ENCODE results near the gene TAPT1. TPM values are rescaled to one million over a fixed set of nuclear protein-coding genes. Genes with fewer than 3 reads are reported as not detected.

Gene TAPT1
- total RNA-seq, 1 donor from 2014 or later = 11.8 TPM

DNA sequence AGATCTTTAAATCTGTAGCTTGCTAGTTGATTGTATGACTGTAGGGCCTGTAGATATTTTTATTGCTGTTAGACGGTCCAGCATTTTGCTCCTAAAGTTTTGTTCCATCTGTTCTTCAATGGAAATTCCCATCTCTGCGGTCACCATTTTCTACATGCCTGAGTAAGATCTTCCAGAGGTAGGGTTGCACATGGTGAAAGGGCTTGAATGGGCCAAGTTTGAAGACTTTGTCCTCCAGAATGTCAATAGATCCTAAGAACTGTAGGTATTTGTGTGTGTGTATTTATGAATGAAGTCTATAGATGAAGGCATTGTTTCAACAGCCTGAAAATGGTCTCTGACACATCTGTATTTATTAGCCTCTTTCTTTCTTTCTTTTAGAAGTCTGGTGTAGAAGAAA, 22.3 kb upstream of the TAPT1 start:
- no peak for DNase-seq (ENCODE audit: low read depth in 2 of 2)

GRCh38 chr4:16245241-16245640, 19.0 kb upstream of the TAPT1 start:
- no peak for DNase-seq (ENCODE audit: low read depth in 2 of 2)

GRCh38 chr4:16243285-16243684, 17.0 kb upstream of the TAPT1 start:
- no peak for DNase-seq (ENCODE audit: low read depth in 2 of 2)

DNA sequence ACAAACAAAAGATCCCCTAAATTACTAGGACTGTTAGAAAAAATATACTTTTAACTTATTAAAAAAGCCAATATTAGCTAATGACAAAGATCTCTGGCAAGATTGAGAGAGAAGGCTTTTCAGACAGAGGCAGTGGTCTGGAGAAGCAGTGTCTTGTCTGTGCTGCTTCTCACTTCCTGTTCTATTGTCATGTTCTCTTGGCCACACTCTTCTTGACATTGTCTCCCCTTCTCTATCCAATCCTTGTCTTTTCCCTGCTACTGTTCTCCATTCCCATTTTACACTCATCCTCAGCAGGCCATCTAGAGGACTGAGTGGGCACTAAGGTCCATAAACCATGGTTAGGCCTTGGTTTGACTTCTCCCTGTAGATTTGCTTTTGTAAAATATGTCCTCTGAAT, 14.0 kb upstream of the TAPT1 start:
- DNase-seq (ENCODE audit: low read depth in 2 of 2) = no peak

DNA sequence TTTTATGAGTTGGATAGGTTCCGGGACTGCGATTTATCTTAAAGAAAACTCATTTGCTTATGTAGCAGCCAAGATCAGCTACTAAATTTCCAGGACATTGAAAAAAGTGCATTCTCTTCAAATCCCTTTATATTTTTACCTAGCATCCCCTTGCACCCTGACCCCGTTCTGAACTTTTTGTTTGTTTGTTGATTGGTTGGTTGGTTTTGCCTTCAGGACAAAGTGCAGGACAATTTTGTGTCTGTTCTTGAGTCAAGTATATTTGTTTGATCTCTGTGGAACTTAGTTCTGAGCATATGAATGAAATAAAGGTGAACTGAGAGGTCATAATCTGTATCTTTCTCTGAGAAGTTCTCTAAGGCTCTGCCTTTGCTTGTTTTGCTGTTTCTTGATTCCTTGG, 12.8 kb upstream of the TAPT1 start:
- no peak for DNase-seq (ENCODE audit: low read depth in 2 of 2)

GRCh38 chr4:16238327-16238726, 12.1 kb upstream of the TAPT1 start:
- no peak for DNase-seq (ENCODE audit: low read depth in 2 of 2)

- no peak for DNase-seq (ENCODE audit: low read depth in 2 of 2)
These were observed 11.4 kb upstream of the TAPT1 start for GRCh38 chr4:16237715-16238114.

- DNase-seq (ENCODE audit: low read depth in 2 of 2) = no peak
These were observed 10.2 kb upstream of the TAPT1 start for GRCh38 chr4:16236402-16237023.

- no peak for DNase-seq (ENCODE audit: low read depth in 2 of 2)
These were observed 8.9 kb upstream of the TAPT1 start for GRCh38 chr4:16235209-16235608.

DNA sequence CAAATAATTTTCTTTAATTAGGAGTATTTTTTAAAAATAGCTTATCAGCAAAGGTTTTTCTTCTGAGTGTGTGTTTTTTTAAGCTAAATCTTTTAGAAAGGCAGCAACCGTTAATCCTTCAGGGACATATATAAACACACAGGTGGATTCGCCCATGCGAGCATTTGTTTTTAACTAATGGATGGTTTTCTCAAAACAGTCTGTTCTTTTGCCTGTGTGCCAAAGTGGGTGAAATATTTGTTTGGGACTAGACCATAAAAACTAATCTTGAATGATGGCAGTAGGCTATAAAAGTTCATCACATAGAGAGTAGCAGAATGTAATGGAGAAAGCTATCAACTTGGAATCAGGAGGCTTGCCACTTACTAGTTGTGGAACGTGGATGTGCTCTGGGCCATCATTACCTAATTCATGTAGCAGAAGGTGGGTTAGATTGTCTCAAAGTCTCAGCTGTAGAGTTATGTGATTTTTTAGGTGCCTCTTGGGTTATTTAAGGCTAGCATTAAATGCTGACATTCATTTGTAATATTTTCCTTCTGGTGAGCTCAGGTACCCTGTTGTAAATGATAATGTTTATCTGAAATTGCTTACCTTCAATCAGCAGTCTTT, 7.4 kb upstream of the TAPT1 start:
- DNase-seq (ENCODE audit: low read depth in 2 of 2) = no peak

GRCh38 chr4:16231570-16232245, 5.4 kb upstream of the TAPT1 start:
- DNase-seq (ENCODE audit: low read depth in 2 of 2) = peak in 1 of 2 donors; percentile 8

GRCh38 chr4:16230308-16230707, 4.0 kb upstream of the TAPT1 start:
- DNase-seq (ENCODE audit: low read depth in 2 of 2) = no peak

DNA sequence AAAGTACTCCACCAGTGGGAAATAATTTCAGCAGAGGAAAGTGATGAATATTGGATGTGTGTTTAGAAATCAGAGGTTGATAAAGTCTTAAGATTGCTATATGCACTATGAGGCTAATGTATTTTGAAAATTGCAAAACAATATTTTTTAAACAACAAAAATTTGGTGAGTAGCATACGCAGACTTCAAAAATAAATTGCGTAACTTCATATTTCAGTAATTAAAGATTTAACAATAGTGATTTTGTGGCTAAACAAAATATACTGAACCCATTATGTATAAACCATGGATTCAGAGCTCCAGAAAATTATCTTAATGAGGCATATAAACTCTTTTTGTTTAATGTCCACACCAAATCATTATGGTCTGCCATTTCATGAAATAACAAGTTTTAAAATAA, 3.3 kb upstream of the TAPT1 start:
- DNase-seq (ENCODE audit: low read depth in 2 of 2) = no peak

DNA sequence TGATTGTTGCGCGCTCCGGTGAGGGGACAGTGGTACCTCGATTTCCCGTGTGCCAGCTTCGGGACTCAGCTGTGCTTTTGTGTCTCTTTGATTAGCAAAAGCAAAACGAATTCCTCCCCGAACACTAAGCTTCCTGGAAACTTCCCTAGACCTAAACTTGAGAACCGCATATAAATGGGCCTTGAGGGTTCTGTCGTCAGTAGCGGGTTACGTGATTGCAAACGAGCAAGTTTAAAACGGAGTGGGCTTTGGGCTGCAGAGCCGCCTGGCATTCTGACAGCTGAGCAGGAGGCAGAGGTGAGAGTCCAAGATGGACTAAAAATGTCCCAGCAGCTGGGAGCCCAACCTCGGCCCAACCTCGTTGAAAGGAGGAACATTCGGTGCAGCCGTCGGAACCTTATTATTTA, 1.2 kb upstream of the TAPT1 start:
- peak in 1 of 2 donors; percentile 21 for DNase-seq (ENCODE audit: low read depth in 2 of 2)

GRCh38 chr4:16226816-16227461, 668 bp upstream of the TAPT1 start:
- DNase-seq (ENCODE audit: low read depth in 2 of 2) = peak in 1 of 2 donors; percentile 48

- peak in 1 of 2 donors; percentile 34 for DNase-seq (ENCODE audit: low read depth in 2 of 2)
These were observed 956 bp downstream of the TAPT1 start for GRCh38 chr4:16225167-16225862.

DNA sequence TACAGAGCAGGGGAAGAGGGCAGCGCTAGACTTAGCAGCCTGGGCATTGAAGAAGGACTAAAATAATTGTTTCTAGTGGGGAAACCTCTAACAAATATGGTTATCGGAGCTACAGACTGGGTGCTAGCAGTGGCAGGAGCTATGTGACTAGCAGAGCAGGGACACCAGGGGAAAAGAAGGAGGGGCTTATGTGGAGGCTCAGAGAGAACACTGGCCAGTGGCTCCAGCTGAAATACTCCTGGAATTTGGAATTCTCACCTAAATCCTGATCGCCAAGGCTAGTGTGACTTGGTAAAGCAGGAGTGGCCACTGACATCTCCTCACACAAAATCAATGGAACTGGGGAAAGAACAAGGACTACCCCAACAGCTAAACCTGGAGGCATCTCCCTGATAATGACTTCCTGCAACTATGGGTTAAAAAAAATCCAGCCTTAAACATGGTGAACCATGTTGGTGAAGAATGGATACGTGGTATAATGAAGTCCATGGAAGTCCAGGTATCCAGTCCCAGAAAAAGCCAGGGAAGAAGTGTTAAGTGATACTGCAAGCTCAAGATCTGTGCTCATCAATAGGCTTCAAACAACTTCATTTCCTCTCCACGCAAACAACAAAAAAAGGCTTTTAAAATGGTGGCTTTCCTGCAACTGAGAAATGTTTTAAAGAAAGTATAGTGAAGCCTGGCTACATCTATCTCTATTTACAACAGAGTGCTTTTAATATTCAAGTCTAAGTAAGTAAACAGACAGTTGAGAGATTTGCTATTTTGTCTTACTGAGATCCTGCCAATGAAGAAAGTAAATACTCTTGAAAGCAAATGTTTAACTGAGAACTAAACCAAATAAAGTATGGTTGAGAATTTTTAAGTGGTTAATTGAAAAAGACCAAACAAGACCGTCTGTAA, 1.8 kb downstream of the TAPT1 start:
- no peak for DNase-seq (ENCODE audit: low read depth in 2 of 2)

- DNase-seq (ENCODE audit: low read depth in 2 of 2) = no peak
These were observed 3.2 kb downstream of the TAPT1 start for GRCh38 chr4:16222957-16223527.

DNA sequence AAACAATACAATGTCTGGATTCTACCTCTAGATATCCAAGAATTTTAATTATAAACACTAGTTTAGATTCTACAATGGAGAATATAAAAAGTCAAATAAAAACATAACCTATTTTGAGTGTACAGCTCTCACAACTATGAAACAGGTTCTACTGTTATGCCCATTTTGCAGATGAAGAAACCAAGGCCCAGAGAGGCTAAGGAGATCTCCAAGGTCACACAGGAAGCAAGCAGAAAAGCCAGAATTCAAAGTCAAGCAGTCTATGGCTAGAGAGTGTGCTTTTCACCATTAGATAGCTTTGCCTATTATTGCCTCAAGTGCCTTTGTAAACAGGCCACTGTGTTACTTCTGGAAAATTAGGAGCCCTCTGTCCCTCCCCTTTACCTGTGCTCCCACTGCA, 7.3 kb downstream of the TAPT1 start:
- DNase-seq (ENCODE audit: low read depth in 2 of 2) = no peak

DNA sequence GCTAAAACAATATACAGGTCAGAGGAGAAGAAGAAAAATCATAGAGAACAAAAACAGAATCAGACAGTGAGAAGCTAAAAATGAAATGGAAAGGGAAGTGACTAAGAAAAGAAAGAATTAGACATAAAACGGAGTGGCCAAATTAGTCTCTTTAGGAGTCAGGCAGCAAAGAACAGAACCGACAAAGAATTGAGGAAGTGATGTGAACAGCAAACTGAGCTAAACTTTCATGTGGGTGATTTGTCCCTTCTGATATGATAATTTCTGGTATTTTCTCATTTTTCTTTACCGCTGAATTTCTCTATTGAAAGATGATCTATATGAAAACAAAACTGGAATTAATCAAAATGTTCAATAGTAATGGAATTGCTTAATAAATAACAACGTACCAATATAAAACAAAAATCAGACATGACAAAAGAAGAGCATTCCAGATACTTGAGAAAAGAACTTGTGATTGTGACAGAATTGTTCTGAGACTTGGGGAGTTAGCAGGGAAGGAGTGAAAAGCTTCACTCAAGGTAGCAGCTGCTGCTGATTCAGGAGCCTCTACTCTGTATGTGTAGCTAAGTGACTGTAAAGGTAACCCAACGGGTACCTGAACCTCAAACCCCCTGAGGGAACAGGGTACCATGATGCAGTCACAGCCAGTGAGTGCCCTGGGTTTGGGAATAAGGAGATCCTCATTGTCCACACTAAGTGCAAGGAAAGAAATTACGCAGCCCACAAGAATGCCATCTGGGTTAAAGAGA, 8.8 kb downstream of the TAPT1 start:
- no peak for DNase-seq (ENCODE audit: low read depth in 2 of 2)

Data from dermis microvascular lymphatic vessel endothelial cell (primary cell).